Thyroid gland (tissue), 4 donors: ENCODE results near the gene EFR3B. TPM values are rescaled to one million over a fixed set of nuclear protein-coding genes. Genes with fewer than 3 reads are reported as not detected.

Experiments
- DNase-seq, 2 donors: peaks; one replicate each; pipeline ENCODE4 v3.0.0-alpha.2; 2019
- H3K27ac ChIP-seq, 3 donors: fragments of 200-600 bp; sonication (generic); 1 replicate in 2 of 3; 2 replicates in 1 of 3; pipeline ENCODE4 v1.5.1; 2016 to 2019; ENCODE audit warnings: mild to moderate bottlenecking in 1 of 3, moderate library complexity in 1 of 3
- H3K27me3 ChIP-seq: fragments of 200-600 bp; sonication (generic); one replicate; pipeline ENCODE4 v1.5.1; 2019
- H3K36me3 ChIP-seq, 2 donors: fragments of 200-600 bp; sonication (generic); one replicate each; pipeline ENCODE4 v1.5.1; 2016 to 2019
- H3K4me1 ChIP-seq, 2 donors: fragments of 200-600 bp; sonication (generic); one replicate each; pipeline ENCODE4 v1.5.1; 2017 to 2019
- H3K4me3 ChIP-seq, 3 donors: fragments of 200-600 bp; sonication (generic); replicated peaks in 1 of 3; 1 replicate in 2 of 3; 2 replicates in 1 of 3; pipeline ENCODE4 v1.5.1; 2016; ENCODE audit warnings: mild to moderate bottlenecking in 1 of 3
- H3K9me3 ChIP-seq: fragments of 200-600 bp; sonication (generic); one replicate; pipeline ENCODE4 v1.5.1; 2017
- POLR2A ChIP-seq, 2 donors: fragments of 450-650 bp; IDR thresholded peaks; one replicate each; pipeline ENCODE4 v1.6.1; 2017; ENCODE audit warnings: antibody characterized with exemption in 2 of 2, mild to moderate bottlenecking in 2 of 2, moderate library complexity in 1 of 2
- WGBS, 2 donors: methylation state at CpG; one replicate each; pipeline ENCODE4 v1.1.5; 2017; 5-methylcytosine and 5-hydroxymethylcytosine counted together
- intact Hi-C: fragments of 100-400 bp; cut with DNase I; formaldehyde crosslinking; loops from one replicate; pipeline ENCODE4 v1.15.1; 2023
- total RNA-seq, 4 donors: library from RNA; depleted of rRNA; stranded (reverse); fragments of >200 nt; gene quantifications; one replicate each; pipeline ENCODE4 v1.2.3, GENCODE V29; 2016
- TF ChIP-seq, protein P1 (sequence below), 6 experiments: fragments of 200-600 bp in 3 of 6; fragments of 450-650 bp in 3 of 6; sonication (generic) in 3 of 6; IDR thresholded peaks; one replicate each; pipeline ENCODE4 v1.5.1; 2016 to 2019; ENCODE audit warnings: antibody characterized with exemption in 6 of 6, mild to moderate bottlenecking in 2 of 6, inconsistent platforms in 1 of 6, moderate library complexity in 1 of 6

Gene EFR3B
- total RNA-seq, 4 donors from 2014 or later: 17.3 to 21.5 (median 20.0) TPM

- TF ChIP-seq POLR2A (IDR thresholded peaks at IDR 0.05): no peak
- TF ChIP-seq, protein P1, sequence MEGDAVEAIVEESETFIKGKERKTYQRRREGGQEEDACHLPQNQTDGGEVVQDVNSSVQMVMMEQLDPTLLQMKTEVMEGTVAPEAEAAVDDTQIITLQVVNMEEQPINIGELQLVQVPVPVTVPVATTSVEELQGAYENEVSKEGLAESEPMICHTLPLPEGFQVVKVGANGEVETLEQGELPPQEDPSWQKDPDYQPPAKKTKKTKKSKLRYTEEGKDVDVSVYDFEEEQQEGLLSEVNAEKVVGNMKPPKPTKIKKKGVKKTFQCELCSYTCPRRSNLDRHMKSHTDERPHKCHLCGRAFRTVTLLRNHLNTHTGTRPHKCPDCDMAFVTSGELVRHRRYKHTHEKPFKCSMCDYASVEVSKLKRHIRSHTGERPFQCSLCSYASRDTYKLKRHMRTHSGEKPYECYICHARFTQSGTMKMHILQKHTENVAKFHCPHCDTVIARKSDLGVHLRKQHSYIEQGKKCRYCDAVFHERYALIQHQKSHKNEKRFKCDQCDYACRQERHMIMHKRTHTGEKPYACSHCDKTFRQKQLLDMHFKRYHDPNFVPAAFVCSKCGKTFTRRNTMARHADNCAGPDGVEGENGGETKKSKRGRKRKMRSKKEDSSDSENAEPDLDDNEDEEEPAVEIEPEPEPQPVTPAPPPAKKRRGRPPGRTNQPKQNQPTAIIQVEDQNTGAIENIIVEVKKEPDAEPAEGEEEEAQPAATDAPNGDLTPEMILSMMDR (IDR thresholded peaks at IDR 0.05): no peak
- H3K4me3 ChIP-seq: no peak overlapping the region
- H3K27ac ChIP-seq: no peak overlapping the region
- H3K36me3 ChIP-seq: no peaks in the 10 kb centered on the region
- intact Hi-C loops: no loop called here
- H3K4me1 ChIP-seq: no peaks in the 10 kb centered on the region
- no peaks in the 10 kb centered on the region for H3K27me3 ChIP-seq
- no peaks in the 10 kb centered on the region for H3K9me3 ChIP-seq
- no peak for DNase-seq
- WGBS, 2 donors: 32 to 57% methylated on average over 4 of the region's 4 CpGs
Observed at GRCh38 chr2:25029183-25029554, 12.7 kb upstream of the EFR3B start.

- 66 to 82% methylated on average over 2 of the region's 2 CpGs for WGBS, 2 donors
- Histone ChIP-seq H3K9me3 (no peaks in the 10 kb centered on the region), H3K4me3 (no peak overlapping the region), H3K27me3 (no peaks in the 10 kb centered on the region), H3K36me3 (no peaks in the 10 kb centered on the region), H3K27ac (no peak overlapping the region), H3K4me1 (peaks cover 0 to 1% of the 10 kb centered on the region in 2 donors)
- no peak for DNase-seq
- intact Hi-C loops: no loop called here
- TF ChIP-seq, protein P1 (IDR thresholded peaks at IDR 0.05): no peak
- TF ChIP-seq POLR2A (IDR thresholded peaks at IDR 0.05): no peak
Observed at GRCh38 chr2:25030702-25031101, 11.2 kb upstream of the EFR3B start.

- no peak overlapping the region for H3K27ac ChIP-seq
- H3K4me3 ChIP-seq: no peak overlapping the region
- no peaks in the 10 kb centered on the region for H3K36me3 ChIP-seq
- intact Hi-C loops: no loop called here
- no peaks in the 10 kb centered on the region for H3K9me3 ChIP-seq
- no peak for TF ChIP-seq POLR2A (IDR thresholded peaks at IDR 0.05)
- TF ChIP-seq, protein P1 (IDR thresholded peaks at IDR 0.05): no peak
- H3K27me3 ChIP-seq: no peaks in the 10 kb centered on the region
- 75 to 76% methylated on average over 3 of the region's 3 CpGs for WGBS, 2 donors
- DNase-seq: no peak
- H3K4me1 ChIP-seq: peaks cover 0 to 6% of the 10 kb centered on the region in 2 donors
Observed at GRCh38 chr2:25032094-25032493, 9.8 kb upstream of the EFR3B start.

- no peak for TF ChIP-seq POLR2A (IDR thresholded peaks at IDR 0.05)
- TF ChIP-seq, protein P1 (IDR thresholded peaks at IDR 0.05): no peak
- no peak overlapping the region for H3K27ac ChIP-seq
- DNase-seq: no peak
- H3K27me3 ChIP-seq: no peaks in the 10 kb centered on the region
- peaks cover 0 to 6% of the 10 kb centered on the region in 2 donors for H3K4me1 ChIP-seq
- no peak overlapping the region for H3K4me3 ChIP-seq
- WGBS, 2 donors: 97% methylated on average over 4 of the region's 4 CpGs
- intact Hi-C loops: no loop called here
- no peaks in the 10 kb centered on the region for H3K36me3 ChIP-seq
- no peaks in the 10 kb centered on the region for H3K9me3 ChIP-seq
Observed at GRCh38 chr2:25032901-25033300, 9.0 kb upstream of the EFR3B start.

DNA sequence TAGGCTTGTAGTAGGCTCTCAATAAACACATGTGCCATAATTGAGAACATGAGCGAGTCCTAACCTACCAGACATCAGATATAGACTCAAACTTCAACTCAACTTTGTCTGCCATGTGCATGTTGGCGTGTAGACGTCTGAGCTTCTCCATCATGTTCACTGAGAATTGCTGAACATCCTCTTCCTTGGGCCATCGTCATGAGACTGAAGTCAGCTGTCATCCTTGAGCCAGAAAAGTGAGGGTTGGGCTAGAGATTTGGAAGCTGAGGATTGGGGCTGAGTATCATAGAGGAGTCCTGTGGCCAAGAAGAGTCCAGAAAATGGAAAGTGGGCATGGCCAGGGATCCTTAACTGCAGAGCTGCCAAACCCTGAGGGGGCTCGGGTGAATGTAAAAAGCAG is 7.8 kb upstream of the EFR3B start:
- Histone ChIP-seq H3K27ac (no peak overlapping the region), H3K9me3 (no peaks in the 10 kb centered on the region), H3K4me3 (no peak overlapping the region), H3K27me3 (no peaks in the 10 kb centered on the region), H3K4me1 (peaks cover 0 to 6% of the 10 kb centered on the region in 2 donors), H3K36me3 (no peaks in the 10 kb centered on the region)
- TF ChIP-seq, protein P1 (IDR thresholded peaks at IDR 0.05): no peak
- TF ChIP-seq POLR2A (IDR thresholded peaks at IDR 0.05): no peak
- DNase-seq: no peak
- intact Hi-C loops: no loop called here
- WGBS, 2 donors: 93 to 97% methylated on average over 5 of the region's 5 CpGs
